PC-9 (cell line): ENCODE data around the gene APEH. TPM values are rescaled to one million over a fixed set of nuclear protein-coding genes. Genes with fewer than 3 reads are reported as not detected.

Experiments
- BruUV-seq: library from RNA; stranded (reverse); fragments of 400-500 nt; replicated peaks from 2 replicates; lab custom pipeline; 2021; lab: Mats Ljungman, UMichigan
- CTCF ChIA-PET: fragments of 300-600 bp; sonication (Branson Sonifier 250); formaldehyde crosslinking; loops from one replicate; lab custom pipeline; 2022; ENCODE audit warnings: antibody characterized with exemption; lab: Charles Lee
- POLR2A ChIA-PET: fragments of 300-600 bp; sonication (Branson Sonifier 250); formaldehyde crosslinking; loops from one replicate; lab custom pipeline; 2022; ENCODE audit warnings: antibody characterized with exemption; ENCODE audit not compliant: unreplicated experiment; lab: Charles Lee
- DNase-seq, 2 experiments: peaks; one replicate each; pipeline versions ENCODE4 v3.0.0 to v3.0.0-alpha.2; 2015 to 2022; ENCODE audit warnings: mixed read lengths in 1 of 2
- H2AFZ ChIP-seq: fragments of 200-600 bp; sonication (generic); 2 replicates; pipeline ENCODE4 v1.8.1; 2017; ENCODE audit warnings: antibody characterized with exemption
- H3F3A ChIP-seq: fragments of 200-600 bp; sonication (generic); 2 replicates; pipeline ENCODE4 v1.8.1; 2017; ENCODE audit warnings: antibody characterized with exemption, mild to moderate bottlenecking, low read depth; ENCODE audit not compliant: insufficient read depth
- H3K27ac ChIP-seq: fragments of 200-600 bp; sonication (generic); 2 replicates; pipeline ENCODE4 v1.6.1; 2016; ENCODE audit warnings: mixed run types
- H3K27me3 ChIP-seq: fragments of 200-600 bp; sonication (generic); 2 replicates; pipeline ENCODE4 v1.6.1; 2016; ENCODE audit warnings: low read depth, mixed run types; ENCODE audit not compliant: insufficient read depth
- H3K36me3 ChIP-seq: fragments of 200-600 bp; sonication (generic); 2 replicates; pipeline ENCODE4 v1.6.1; 2016; ENCODE audit warnings: low read depth, mixed run types
- H3K4me1 ChIP-seq: fragments of 200-600 bp; sonication (generic); replicated peaks from 2 replicates; pipeline ENCODE4 v1.6.1; 2016; ENCODE audit warnings: mixed run types; ENCODE audit not compliant: insufficient read depth
- H3K4me2 ChIP-seq: fragments of 200-600 bp; sonication (generic); 2 replicates; pipeline ENCODE4 v1.6.1; 2017; ENCODE audit warnings: mixed run types
- H3K4me3 ChIP-seq: fragments of 200-600 bp; sonication (generic); 2 replicates; pipeline ENCODE4 v1.6.1; 2016; ENCODE audit warnings: mixed run types
- H3K79me2 ChIP-seq: fragments of 200-600 bp; sonication (generic); 2 replicates; pipeline ENCODE4 v1.6.1; 2017; ENCODE audit warnings: low read depth, mixed run types
- H3K9me2 ChIP-seq: fragments of 200-600 bp; sonication (generic); 2 replicates; pipeline ENCODE4 v1.8.1; 2017; ENCODE audit warnings: mild to moderate bottlenecking; ENCODE audit not compliant: insufficient read depth
- H3K9me3 ChIP-seq: fragments of 200-600 bp; sonication (generic); 2 replicates; pipeline ENCODE4 v1.8.1; 2016; ENCODE audit warnings: low read depth; ENCODE audit not compliant: insufficient read depth
- H4K20me1 ChIP-seq: fragments of 200-600 bp; sonication (generic); 2 replicates; pipeline ENCODE4 v1.8.1; 2017; ENCODE audit not compliant: insufficient read depth
- CTCF ChIP-seq: fragments of 200-600 bp; sonication (generic); conservative IDR thresholded peaks from 2 replicates; pipeline ENCODE4 v1.6.1; 2017; ENCODE audit warnings: mixed run types, antibody characterized with exemption, mild to moderate bottlenecking, moderate library complexity
- EZH2 ChIP-seq: fragments of 200-600 bp; sonication (generic); IDR thresholded peaks from 2 replicates; pipeline ENCODE4 v1.8.0; 2017; ENCODE audit warnings: antibody characterized with exemption, low read depth
- intact Hi-C: fragments of 100-400 bp; cut with micrococcal nuclease; formaldehyde crosslinking; loops from one replicate; pipeline ENCODE4 v1.10.0; 2022; ENCODE audit not compliant: unreplicated experiment
- total RNA-seq: library from RNA; stranded (reverse); gene quantifications from 2 replicates; pipeline ENCODE4 v1.2.3, GENCODE V29; 2021

The APEH gene
- total RNA-seq, 1 experiment from 2014 or later: 131 TPM

GRCh38 chr3:49650177-49650576 is 24.0 kb upstream of the APEH start:
- Histone ChIP-seq H3F3A (no peaks in the 10 kb centered on the region), H2AFZ (no peak overlapping the region), H3K4me1 (no peaks in the 10 kb centered on the region), H3K4me2 (no peak overlapping the region), H3K9me2 (no peaks in the 10 kb centered on the region), H3K4me3 (no peak overlapping the region), H3K27me3 (no peaks in the 10 kb centered on the region), H4K20me1 (no peaks in the 10 kb centered on the region), H3K79me2 (no peaks in the 10 kb centered on the region), H3K27ac (no peak overlapping the region), H3K9me3 (no peaks in the 10 kb centered on the region), H3K36me3 (no peaks in the 10 kb centered on the region)
- DNase-seq: no peak
- ChIA-PET POLR2A (no interaction called here), CTCF (no interaction called here)
- no TSS peak for BruUV-seq
- intact Hi-C loops: no loop called here
- TF ChIP-seq EZH2: no peak
- no peak for TF ChIP-seq CTCF

GRCh38 chr3:49650637-49651036 is 23.5 kb upstream of the APEH start:
- Histone ChIP-seq H3F3A (no peaks in the 10 kb centered on the region), H3K9me2 (no peaks in the 10 kb centered on the region), H3K27me3 (no peaks in the 10 kb centered on the region), H3K36me3 (no peaks in the 10 kb centered on the region), H3K79me2 (no peaks in the 10 kb centered on the region), H2AFZ (no peak overlapping the region), H3K4me1 (no peaks in the 10 kb centered on the region), H3K4me3 (no peak overlapping the region), H3K9me3 (no peaks in the 10 kb centered on the region), H3K4me2 (no peak overlapping the region), H4K20me1 (no peaks in the 10 kb centered on the region), H3K27ac (no peak overlapping the region)
- BruUV-seq: no TSS peak
- ChIA-PET CTCF (no interaction called here), POLR2A (no interaction called here)
- TF ChIP-seq EZH2 (no peak), CTCF (no peak)
- intact Hi-C loops: no loop called here
- DNase-seq: no peak

GRCh38 chr3:49652218-49652902 is 21.8 kb upstream of the APEH start:
- Histone ChIP-seq H2AFZ (no peak overlapping the region), H3K9me3 (no peaks in the 10 kb centered on the region), H3K9me2 (no peaks in the 10 kb centered on the region), H3K27me3 (no peaks in the 10 kb centered on the region), H4K20me1 (no peaks in the 10 kb centered on the region), H3K4me3 (no peak overlapping the region), H3F3A (no peaks in the 10 kb centered on the region), H3K4me2 (no peak overlapping the region), H3K79me2 (no peaks in the 10 kb centered on the region), H3K4me1 (no peaks in the 10 kb centered on the region), H3K27ac (no peak overlapping the region), H3K36me3 (no peaks in the 10 kb centered on the region)
- ChIA-PET POLR2A (no interaction called here), CTCF (no interaction called here)
- DNase-seq: no peak
- BruUV-seq: no TSS peak
- intact Hi-C loops: no loop called here
- TF ChIP-seq CTCF (no peak), EZH2 (no peak)
